ENCODE results near the gene OR8A1.

GRCh38 chr11:124551987-124552386, 17.8 kb upstream of the OR8A1 start:
- TF ChIP-seq CTCF (IDR thresholded peaks at IDR 0.05), result no peak
- no peak for TF ChIP-seq POLR2AphosphoS5 (IDR thresholded peaks at IDR 0.05)
- TF ChIP-seq EP300 (IDR thresholded peaks at IDR 0.05), result no peak
